ENCODE measurements around the gene LIPN. TPM values are rescaled to one million over a fixed set of nuclear protein-coding genes. Genes with fewer than 3 reads are reported as not detected.

The LIPN gene
- polyA plus RNA-seq, 1 experiment = not detected

DNA sequence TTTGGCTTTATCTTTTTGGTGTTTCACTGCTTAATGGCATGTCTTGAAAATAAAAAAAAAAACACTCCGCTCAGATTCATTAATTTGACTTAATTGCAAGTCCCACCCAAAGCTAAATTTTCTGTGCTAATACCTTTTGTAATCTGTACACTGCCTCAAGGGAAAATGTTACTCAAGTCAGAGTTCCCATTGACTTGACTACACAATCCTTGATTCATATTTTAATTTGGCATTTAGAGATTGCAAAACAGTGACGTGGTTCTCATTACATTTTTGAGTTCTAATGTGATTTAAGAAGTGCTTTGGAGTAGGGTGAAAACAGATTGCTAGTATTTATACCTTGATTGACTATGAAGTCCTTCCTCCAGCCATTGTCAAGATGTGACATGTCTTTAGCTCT, 21.4 kb downstream of the LIPN start:
- Histone ChIP-seq H3K27me3 (ENCODE audit: control insufficient read depth, insufficient read depth, low read length) (peaks cover 2% of the 10 kb centered on the region), H3K4me3 (ENCODE audit: low read depth, low read length) (no peak overlapping the region), H3K9me3 (ENCODE audit: control insufficient read depth, insufficient read depth, low read length) (no peaks in the 10 kb centered on the region), H3K27ac (ENCODE audit: low read depth, low read length) (no peak overlapping the region)
- CTCF ChIA-PET = no interaction called here
- TF ChIP-seq, protein P1, sequence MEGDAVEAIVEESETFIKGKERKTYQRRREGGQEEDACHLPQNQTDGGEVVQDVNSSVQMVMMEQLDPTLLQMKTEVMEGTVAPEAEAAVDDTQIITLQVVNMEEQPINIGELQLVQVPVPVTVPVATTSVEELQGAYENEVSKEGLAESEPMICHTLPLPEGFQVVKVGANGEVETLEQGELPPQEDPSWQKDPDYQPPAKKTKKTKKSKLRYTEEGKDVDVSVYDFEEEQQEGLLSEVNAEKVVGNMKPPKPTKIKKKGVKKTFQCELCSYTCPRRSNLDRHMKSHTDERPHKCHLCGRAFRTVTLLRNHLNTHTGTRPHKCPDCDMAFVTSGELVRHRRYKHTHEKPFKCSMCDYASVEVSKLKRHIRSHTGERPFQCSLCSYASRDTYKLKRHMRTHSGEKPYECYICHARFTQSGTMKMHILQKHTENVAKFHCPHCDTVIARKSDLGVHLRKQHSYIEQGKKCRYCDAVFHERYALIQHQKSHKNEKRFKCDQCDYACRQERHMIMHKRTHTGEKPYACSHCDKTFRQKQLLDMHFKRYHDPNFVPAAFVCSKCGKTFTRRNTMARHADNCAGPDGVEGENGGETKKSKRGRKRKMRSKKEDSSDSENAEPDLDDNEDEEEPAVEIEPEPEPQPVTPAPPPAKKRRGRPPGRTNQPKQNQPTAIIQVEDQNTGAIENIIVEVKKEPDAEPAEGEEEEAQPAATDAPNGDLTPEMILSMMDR (IDR thresholded peaks at IDR 0.05; ENCODE audit: low read depth, low read length) = no peak
- POLR2A ChIA-PET = no interaction called here
- no peak for DNase-seq (ENCODE audit: low read depth, low spot score)

DNA sequence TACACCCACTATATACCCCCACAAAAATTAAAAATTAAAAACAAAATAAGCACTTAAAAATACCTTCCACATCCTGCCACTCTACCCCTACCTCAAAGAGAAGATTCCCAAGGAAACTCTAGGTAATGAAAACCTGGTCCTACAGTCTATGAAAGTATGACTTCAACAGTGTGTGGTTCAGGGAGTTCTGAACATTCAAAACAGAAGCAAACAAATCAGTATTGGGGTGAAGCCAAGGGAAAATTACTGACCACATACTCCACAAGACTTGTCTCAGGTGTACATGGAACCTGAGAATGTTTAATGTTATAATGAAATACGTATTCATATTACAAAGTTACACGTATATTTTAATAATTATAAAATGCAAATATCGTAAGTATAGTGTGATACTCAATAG, 22.4 kb downstream of the LIPN start:
- no peak for DNase-seq (ENCODE audit: low read depth, low spot score)
- CTCF ChIA-PET = interaction anchor here (0.6 kb wide), 1 partner anchor 1843 kb away, joined by 6 read pairs; no protein-coding TSS in a partner anchor
- TF ChIP-seq, protein P1 (IDR thresholded peaks at IDR 0.05; ENCODE audit: low read depth, low read length) = no peak
- Histone ChIP-seq H3K27me3 (ENCODE audit: control insufficient read depth, insufficient read depth, low read length) (peaks cover 2% of the 10 kb centered on the region), H3K4me3 (ENCODE audit: low read depth, low read length) (no peak overlapping the region), H3K27ac (ENCODE audit: low read depth, low read length) (no peak overlapping the region), H3K9me3 (ENCODE audit: control insufficient read depth, insufficient read depth, low read length) (no peaks in the 10 kb centered on the region)
- POLR2A ChIA-PET = no interaction called here

DNA sequence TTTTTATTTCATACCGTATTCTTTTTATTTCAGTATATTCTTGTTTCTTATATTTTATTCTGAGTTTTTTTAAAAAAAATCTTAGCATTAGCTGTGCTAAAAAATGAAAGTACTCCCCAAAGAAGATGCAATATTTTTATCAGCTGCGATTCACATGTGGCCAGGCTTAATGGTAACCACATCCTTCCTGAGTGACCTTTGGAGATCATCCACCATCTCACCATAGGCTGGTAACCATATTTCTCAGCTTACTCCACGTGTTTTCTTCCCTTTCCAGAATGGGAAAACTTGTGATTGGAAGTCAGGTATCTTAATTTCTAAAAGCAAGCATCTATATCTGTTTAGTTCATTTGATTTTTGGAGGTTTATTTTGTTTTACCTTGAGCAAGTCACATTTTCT, 23.9 kb downstream of the LIPN start:
- Histone ChIP-seq H3K27me3 (ENCODE audit: control insufficient read depth, insufficient read depth, low read length) (no peaks in the 10 kb centered on the region), H3K9me3 (ENCODE audit: control insufficient read depth, insufficient read depth, low read length) (no peaks in the 10 kb centered on the region), H3K4me3 (ENCODE audit: low read depth, low read length) (no peak overlapping the region), H3K27ac (ENCODE audit: low read depth, low read length) (no peak overlapping the region)
- ChIA-PET POLR2A (no interaction called here), CTCF (no interaction called here)
- no peak for DNase-seq (ENCODE audit: low read depth, low spot score)
- TF ChIP-seq, protein P1 (IDR thresholded peaks at IDR 0.05; ENCODE audit: low read depth, low read length) = no peak

DNA sequence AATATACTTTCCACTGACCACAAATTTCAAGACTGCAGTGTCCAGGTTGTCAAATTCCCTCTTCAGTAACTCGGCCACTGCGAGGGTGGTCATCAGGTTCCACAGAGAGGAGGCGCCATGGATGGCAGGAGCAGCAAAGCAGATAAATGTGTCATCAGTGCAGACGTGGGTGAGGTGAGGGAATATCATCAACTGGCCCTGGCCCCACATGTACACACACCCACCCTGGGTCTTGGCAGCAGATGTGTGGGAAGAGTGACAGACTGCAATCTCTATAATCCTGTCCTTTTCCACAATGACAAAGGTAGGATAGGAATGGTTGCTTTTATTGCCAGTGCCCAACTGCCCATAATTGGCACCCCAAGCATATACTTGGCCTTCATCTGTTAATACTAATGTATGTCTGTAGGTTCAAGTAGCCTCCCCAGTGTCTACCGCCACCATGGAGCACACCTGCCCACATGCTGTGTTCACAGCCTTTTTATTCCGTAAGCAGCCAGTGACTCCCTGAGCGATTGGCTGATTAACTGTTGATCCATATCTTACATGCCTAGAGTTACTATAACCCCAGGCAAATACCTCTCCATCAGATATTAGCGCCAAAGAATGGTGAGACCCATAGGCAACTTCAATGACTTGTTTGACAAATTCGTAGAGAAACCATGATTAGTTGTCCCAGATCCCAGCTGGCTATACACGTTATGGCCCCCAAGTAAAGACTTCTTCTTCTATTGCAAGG, 26.4 kb downstream of the LIPN start:
- no peak for DNase-seq (ENCODE audit: low read depth, low spot score)
- TF ChIP-seq, protein P1 (IDR thresholded peaks at IDR 0.05; ENCODE audit: low read depth, low read length) = no peak
- no peaks in the 10 kb centered on the region for H3K9me3 ChIP-seq (ENCODE audit: control insufficient read depth, insufficient read depth, low read length)
- H3K27me3 ChIP-seq (ENCODE audit: control insufficient read depth, insufficient read depth, low read length) = no peaks in the 10 kb centered on the region
- CTCF ChIA-PET = no interaction called here
- no peak overlapping the region for H3K27ac ChIP-seq (ENCODE audit: low read depth, low read length)
- POLR2A ChIA-PET = no interaction called here
- H3K4me3 ChIP-seq (ENCODE audit: low read depth, low read length) = no peak overlapping the region

DNA sequence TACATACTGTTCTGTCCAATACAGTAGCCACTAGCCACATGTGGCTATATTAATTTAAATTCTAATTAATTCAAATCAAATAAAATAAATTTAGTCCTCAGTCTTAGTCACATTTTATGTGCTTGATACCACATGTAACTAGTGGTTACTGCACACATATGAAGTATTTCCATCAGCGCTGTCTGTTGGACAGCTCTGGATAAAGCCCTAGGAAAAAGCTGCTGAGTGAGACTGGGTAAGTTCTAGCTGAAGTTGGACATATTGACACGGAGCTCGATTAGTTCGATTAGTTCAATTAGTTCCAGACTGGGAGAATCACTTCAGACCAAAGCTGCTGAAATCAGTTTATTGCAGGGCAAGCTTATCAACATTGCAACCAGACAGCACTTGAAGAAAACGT, 27.6 kb downstream of the LIPN start:
- DNase-seq (ENCODE audit: low read depth, low spot score) = no peak
- TF ChIP-seq, protein P1 (IDR thresholded peaks at IDR 0.05; ENCODE audit: low read depth, low read length) = no peak
- Histone ChIP-seq H3K9me3 (ENCODE audit: control insufficient read depth, insufficient read depth, low read length) (no peaks in the 10 kb centered on the region), H3K27ac (ENCODE audit: low read depth, low read length) (no peak overlapping the region), H3K4me3 (ENCODE audit: low read depth, low read length) (no peak overlapping the region), H3K27me3 (ENCODE audit: control insufficient read depth, insufficient read depth, low read length) (no peaks in the 10 kb centered on the region)
- ChIA-PET CTCF (no interaction called here), POLR2A (no interaction called here)
